Germinal center (tissue), 1 donor: ENCODE data around the gene HIC2.
"Not testable (repeated sequence)": the region's sequence is repeated elsewhere in the genome, so short reads cannot be mapped to it uniquely, and the experiment has no call there.

Experiments
- DNase-seq: peaks from one replicate; pipeline ENCODE4 v3.0.0; 2012; ENCODE audit warnings: mixed read lengths, low spot score

HIC2 gene

DNA sequence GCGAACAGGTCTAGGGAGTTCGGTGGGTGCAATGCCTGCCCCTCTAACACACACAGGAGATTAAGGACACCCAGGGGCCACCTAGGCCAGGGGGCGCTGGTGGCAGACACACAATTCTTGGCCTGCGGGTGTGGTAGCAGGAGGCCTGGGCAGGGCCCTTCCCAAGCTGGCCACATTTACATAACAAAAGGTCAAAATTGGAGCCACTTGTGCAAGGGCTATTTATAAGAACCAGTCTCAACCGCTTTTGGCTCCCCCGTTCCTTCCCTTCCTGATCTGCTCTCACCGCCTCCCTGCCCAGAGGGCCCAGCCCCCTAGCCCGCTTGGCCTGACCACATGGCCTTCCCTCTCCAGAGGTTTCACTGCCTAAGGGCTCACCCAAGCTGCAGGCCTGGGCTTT lies 75.1 kb downstream of the HIC2 start:
- DNase-seq = not testable (repeated sequence)

DNA sequence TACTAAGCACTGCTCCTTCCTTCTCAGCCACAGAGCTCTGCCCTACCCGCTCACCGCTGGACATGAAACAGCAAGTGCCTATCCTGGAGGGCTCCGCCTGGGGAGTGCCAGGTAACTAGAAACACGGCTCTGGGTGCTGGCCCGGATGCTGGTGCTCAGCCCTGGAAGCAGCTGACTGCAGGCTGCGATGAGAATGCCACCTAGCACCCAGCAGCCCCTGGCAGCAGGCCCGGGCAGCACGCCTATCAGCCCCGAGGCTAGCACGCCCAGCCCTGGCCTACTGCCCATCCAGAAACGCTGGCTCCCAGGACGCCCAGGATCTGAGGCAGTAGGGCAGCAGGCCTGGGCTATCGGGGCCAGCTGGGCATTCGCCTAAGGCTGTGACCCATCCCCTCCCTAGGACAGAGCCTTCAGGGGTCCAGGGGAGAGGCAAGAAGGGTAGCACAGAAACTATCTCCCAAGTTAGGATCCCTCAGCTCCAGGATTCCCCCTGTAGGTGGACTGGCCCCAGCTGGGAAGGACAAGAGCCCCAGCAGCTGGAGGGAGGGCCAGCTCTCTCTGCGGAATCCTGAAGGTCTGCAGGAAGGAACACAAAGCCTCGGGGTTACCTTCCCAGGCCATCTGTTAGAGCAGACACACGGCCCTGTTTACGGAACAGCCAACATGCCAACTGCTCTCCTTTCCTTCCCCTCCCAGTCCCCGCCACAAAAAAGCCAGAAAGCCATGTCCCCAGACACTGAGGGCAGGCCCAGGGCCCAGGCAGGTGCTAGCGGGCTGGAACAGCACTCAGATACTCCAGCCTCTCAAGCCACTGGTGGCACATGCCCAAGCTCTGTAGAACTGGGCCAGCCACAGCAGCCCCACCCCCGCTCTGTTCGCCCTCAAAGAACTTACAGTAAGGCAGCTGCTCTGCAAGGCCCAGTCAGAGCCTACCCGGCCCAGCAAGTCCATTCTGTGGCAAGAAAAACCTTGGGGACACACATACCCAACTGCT lies 76.9 kb downstream of the HIC2 start:
- not testable (repeated sequence) for DNase-seq

DNA sequence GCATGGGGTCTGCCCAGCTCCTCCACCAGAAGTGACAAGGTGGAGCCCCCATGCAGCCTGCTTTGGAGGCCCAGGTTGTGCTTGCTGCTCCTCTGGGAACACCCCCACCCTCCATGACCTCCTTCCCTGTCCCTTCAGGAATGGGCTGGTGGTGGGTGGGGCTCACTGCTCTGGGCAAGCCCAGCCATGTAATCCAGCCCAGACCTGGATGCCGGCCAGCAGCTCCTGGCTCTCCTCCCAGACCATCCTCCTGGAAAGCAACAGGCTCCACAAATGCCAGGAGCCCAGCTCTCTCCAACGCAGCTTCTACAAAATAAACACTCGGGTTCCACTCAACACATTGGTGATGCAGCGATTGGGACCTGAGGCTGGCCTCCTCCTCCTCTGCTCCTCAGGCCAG lies 80.8 kb downstream of the HIC2 start:
- not testable (repeated sequence) for DNase-seq

DNA sequence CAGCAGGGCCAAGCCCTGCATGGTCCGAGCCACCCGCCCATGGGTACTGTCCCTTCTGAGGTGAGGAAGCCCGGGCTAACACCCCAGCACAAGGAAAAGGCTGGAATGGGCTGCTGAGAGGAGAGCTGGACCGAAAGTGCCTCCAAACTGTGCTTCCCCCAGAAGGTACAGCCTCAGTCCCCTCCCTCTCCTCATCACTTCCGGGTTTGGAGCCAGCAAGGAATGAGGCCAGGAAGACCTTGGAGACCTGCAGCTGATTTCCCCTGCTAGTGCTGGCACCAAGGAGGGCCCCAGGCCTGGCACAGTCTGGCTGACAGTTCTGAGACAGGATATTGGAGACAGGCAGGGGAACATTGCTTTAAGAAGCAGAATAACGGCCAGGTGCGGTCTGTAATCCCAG lies 81.3 kb downstream of the HIC2 start:
- not testable (repeated sequence) for DNase-seq

DNA sequence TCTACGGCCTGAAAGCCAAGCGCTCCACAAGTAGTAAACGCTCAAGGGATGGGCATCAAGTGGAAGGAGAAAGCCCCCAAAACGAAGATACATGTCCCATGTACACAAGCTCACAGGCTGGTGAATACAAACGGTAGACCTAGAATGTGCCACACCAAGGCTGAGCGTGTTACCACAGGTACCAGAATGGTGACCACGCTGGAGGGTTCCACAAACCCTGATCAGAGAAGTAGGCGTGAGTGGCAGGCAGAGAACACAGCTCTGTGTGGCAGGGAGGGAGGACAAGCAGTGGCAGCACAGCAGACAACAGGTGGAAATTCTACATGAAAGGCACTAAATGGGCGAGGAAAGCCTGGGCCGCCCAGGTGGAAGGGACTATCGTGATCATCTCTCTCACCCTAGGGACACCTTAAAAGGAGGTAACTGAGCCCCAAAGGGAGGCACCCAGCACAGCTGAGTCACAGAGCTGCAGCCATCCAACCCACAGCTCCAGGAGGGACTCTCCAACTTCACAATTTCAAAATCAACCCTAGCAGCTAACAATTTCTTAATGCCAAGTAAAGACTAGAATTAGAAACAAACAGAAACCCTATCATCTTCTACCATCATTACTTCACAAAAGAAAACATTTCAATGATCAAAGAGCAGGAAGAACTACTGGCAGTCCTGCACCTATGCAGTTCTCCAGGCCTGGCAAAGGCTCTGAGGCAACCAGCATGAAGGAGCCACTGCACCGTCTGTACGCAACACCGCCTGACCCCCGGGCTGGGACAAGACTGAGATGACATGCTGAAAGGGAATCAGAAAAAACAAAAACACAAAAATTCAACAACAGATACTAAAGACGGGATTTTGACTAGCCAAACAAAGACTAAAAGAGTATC lies 82.7 kb downstream of the HIC2 start:
- DNase-seq = not testable (repeated sequence)
